HG02884 (cell line): ENCODE results near the gene GRB10.

ENCODE experiments used
- ATAC-seq: cut with Tn5 transposase; IDR thresholded peaks from one replicate; pipeline ENCODE4 v1.9.1; 2021; ENCODE audit warnings: mild to moderate bottlenecking, moderate library complexity; ENCODE audit not compliant: unreplicated experiment

GRB10 gene

DNA sequence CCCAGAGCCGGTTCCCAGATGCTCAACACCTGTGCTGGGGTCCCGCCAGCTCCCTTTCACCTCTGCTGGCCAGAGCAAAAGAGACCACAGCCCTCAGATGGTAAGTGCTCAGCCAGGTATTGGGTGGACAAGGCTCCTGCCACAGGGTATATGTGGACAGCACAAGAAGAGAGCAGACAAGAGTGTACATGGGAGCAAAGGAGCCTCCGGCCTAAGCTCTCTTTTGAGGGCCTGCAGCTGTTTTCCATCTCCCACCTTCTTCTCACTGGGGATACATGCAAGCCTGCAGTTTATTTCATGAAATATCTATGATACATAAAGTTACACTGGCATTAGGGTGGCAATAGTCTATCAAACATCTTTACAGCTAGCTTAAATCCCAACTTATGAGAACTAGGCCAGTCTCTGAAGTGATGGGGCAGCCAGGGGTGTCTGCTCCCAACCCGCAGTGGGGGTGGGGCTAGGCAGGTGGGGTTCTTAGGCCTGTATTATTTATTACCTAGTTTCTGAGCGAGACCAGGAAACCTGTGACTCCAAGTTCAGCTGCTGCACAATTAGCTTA, 167.1 kb downstream of the GRB10 start:
- ATAC-seq: no peak

GRCh38 chr7:50614721-50615518, 167.8 kb downstream of the GRB10 start:
- no peak for ATAC-seq

DNA sequence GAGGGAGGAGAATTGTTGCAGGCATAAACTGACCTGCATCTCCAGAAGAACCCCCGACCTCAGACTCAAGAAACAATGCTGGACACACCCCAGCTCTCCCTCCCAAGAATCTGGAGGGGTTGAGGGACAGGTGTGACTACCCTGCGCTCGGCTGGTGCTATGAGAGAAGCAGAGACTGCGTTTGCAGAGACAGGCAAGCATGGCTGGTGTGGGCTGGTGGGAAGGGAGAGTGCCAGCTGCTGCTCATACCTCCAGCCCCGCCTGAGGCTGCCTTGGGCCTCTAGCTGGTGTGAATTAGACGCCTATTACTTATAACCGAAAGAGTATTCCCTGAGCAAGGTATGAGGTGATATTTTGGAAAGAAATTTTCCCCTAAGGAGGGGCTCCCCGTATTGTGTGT, 169.2 kb downstream of the GRB10 start:
- no peak for ATAC-seq

DNA sequence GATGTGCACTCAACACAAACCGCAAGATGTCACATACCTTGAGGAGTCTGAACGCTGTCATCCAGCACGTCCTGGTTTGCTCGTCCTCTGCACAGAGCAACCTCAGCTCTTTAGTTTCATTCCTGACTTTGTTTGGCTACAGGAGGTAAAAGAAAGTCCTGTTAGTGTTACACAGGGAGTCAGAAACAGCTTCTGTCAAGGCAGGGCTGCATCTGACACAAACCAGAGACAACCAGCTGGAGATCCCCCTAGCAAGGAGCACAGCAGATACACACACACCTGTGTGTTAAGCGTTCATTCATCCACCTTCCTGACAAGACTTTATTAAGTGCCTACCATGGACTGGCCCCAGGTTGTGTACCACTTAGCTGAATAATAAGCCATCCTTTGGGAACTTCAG, 170.0 kb downstream of the GRB10 start:
- ATAC-seq: no peak

DNA sequence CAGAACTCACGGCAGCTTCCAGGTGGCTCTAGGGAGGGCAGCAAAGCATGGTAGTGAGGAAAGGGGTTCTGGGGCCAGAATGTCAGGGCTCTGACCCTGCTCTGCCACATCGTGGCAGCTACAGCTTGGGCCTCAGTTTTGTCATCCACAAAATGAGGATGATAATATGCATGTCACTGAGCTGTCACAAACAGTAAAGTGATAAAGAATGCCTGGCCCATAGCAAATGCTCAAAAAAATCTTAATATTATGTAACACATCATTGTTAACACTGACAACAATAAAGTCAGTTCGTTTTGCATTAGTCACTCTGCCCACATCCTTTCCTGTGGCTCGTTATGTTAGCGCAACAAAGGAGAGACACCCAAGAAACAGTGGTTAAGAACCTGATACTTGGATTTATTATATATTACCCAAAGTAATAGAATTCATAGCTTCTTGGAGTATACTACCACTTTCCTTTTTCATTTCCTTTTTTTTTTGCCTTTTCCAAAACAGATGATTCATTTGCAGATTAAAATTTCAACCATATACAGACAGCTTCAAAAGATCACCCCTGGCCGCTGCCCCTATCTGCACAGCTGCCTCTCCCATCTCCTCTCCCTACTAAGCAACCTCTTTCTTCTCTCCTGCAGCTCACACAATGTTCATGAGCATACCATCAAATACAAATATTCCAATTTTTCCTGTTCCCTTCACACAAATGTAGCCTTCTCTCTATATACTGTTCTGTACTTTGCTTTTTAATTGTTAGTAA, 172.0 kb downstream of the GRB10 start:
- ATAC-seq: no peak

GRCh38 chr7:50608196-50608906, 174.3 kb downstream of the GRB10 start:
- ATAC-seq: no peak

DNA sequence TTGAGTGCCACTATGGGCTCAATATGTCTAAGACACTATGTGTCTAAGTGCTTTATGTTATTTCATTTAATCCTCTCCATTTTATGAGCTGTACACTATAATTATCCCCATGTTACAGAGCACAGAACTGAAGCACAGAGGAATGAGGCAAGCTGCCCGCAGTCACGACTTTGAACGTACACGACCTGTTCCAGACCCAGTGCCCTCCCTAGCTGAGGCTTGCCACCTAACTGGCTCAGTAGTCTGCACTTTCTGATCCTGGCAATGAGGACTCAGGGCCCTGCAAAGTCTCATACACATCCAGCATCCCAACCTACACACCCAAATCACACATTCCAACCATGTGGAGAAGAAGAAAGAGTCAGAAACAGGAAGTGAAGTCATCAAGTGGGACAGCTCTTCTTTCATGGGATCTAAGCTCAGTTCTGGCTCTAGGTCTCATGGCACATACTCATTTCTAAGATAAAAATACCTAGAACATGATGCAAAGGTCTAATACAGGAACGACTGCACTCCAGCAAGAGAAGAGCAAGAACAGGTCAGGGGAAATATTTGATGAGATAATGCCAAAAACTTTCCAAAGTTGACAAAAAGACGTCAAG, 175.1 kb downstream of the GRB10 start:
- ATAC-seq: no peak

- ATAC-seq: no peak
These were observed 177.6 kb downstream of the GRB10 start for GRCh38 chr7:50605059-50605458.

GRCh38 chr7:50603287-50603686, 179.4 kb downstream of the GRB10 start:
- ATAC-seq: no peak

DNA sequence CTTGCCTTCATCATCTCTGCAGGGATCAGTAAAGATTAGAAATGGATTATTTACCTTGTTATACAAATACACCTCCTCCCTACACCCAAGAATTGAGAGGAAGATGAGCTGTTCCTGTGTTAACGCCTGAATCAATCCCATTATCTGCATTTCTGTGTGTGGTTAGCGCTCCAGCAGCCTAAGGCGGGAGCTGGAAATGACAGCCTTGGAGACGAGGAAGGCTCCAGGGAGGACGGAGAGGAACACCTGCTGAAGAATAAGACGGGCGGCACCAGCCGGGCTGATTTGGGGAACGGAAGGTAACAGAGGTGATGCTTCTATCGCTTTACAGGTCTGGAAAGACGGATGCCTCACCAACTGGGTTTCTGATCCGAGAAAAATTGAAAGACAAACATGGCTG, 183.3 kb downstream of the GRB10 start:
- ATAC-seq: no peak

DNA sequence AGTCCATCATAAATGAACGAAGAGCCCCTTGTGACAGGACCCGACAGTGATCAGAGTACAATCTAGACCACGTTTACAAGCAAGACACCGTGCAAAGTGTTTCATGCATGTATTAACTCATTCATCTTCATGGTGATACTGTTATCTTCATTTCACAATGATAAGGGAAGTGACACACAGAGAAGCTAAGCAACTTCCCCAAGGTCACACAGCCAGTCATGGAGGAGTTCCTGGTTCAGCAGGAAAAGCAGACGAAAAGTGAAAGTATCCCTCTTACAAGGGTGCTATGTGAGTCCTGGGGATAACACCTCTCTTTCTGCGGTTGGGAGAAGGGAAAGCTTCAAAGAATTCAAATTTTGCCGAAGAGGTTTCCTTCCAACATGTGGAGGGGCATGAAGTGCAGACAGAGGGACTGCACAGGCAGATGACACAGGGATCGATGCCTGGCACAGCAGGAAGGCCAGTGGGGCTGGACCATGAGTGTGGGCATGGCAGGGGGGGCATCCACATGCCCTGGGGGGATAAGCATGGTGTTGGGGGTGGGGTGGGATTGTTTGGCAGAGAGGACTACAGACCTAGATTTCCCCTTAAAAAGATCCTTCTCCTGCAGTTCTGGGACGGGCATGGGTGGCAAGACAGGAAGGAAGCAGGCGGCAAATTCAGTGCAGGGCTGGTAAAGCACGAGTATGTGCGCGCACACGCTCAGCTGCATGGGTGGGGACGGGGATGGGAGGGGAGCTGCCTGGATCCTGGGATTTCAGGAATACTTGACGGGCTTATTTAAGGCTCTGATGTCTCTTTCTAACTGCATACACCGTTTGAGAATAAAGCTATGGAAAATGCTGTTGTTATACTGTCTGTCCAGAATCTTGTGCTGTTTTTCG, 184.0 kb downstream of the GRB10 start:
- ATAC-seq: no peak

- ATAC-seq: no peak
These were observed 186.2 kb downstream of the GRB10 start for GRCh38 chr7:50596484-50596883.

GRCh38 chr7:50595491-50596102, 187.1 kb downstream of the GRB10 start:
- ATAC-seq: peak; percentile 17

GRCh38 chr7:50594734-50595485, 187.8 kb downstream of the GRB10 start:
- ATAC-seq: peak; percentile 71

DNA sequence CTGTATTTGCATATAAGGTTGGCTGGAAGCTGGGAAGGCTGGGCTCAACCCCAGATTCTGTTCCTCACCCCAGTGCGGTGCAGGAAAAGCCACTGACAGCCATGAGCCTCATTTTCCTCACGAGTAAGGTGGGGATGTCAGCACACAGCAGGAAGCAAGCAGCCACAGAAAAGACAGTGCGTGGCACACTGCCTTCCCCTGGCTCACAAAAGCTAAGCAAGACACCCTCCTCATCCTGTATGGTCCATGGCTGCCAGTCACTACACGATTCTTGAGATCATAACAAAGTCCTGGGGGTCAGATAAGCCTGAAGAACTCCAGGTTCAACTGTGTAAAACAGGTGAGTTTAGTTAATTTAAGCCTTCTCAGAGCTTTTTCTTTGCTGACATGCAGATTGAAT, 188.6 kb downstream of the GRB10 start:
- ATAC-seq: no peak

DNA sequence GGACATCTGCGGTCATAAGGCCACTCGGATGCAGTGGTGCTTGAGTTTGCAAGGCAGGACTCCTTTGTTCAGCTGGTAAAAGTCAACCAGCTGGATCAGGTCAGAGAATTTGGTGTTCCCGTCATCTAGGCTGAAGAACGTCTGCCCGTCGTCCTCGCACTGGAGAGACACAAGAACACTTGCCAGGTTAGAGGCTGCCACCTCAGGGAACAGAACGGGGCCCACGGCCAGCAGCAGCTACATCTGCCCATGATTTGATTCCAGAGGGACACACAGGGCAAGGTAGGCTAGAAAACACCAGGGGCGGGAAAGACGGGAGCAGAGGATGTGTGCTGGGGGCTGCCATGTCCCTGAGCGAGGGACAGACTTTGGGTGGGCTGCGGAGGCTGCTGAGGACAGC, 189.8 kb downstream of the GRB10 start:
- ATAC-seq: no peak

DNA sequence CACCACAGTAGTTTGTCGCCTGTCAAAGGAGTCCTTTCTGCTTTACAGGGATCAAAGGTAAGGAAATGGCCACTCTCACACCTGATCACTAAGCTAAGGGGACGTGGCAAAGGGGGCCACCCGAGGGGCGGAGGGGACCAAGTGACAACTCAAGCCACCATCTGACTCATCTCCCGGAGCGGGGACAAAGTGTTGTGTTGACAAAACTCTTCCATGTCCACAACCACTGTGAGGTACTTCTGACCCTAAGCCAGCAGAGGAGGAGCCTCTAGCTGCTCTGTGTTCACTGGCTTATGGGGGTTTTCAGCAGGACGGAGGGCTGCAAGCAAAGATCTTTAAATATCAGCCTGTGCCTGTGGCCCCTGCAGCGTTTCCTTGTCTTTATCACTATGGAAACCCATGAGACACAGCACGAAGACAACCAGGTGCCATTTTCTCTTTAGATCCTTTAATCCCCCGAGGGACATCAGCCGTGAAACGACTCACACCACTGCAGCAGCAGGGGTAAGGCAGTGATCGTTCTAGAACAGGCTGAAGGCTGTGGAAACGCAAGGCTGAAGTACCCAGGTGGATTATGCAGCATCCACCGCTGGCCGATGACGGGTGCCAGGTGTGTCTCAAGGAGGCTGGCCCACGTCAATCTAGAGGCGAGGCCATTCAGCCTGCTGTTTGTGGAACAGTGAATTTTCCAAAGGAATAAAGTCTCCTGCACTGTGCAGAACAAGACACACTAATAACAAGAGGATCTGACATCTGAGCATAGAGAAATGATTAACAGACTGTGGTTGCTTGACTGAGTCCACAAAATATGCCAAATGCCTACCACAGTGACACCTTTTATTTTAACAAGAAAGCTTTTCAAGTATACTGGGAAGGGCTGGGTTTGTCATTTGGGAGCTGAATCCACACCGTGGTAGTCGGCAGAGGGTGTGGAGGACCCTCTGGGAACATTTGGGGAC, 190.9 kb downstream of the GRB10 start:
- no peak for ATAC-seq

DNA sequence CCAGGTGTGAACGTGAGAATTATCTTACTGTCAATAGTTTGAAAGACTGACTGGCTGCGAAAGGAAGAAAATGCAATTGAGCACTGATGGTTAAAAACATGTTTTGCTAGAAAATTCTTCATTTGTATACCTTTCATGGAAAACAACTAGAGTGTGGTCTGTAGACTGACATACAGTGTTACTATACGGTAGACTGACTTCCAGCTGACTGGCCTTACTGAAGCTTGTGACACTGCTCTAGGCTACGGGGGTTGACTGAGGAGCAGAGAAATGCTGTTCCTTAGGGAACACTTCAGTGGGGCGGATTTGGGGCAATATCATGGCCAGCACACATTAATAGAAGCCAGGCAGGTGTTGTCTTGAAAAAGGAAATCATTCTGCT, 191.6 kb downstream of the GRB10 start:
- no peak for ATAC-seq
